ENCODE measurements around the gene USP32.
A peak's percentile ranks its signal among the peaks of the same experiment; 100 is the strongest.

The USP32 gene

DNA sequence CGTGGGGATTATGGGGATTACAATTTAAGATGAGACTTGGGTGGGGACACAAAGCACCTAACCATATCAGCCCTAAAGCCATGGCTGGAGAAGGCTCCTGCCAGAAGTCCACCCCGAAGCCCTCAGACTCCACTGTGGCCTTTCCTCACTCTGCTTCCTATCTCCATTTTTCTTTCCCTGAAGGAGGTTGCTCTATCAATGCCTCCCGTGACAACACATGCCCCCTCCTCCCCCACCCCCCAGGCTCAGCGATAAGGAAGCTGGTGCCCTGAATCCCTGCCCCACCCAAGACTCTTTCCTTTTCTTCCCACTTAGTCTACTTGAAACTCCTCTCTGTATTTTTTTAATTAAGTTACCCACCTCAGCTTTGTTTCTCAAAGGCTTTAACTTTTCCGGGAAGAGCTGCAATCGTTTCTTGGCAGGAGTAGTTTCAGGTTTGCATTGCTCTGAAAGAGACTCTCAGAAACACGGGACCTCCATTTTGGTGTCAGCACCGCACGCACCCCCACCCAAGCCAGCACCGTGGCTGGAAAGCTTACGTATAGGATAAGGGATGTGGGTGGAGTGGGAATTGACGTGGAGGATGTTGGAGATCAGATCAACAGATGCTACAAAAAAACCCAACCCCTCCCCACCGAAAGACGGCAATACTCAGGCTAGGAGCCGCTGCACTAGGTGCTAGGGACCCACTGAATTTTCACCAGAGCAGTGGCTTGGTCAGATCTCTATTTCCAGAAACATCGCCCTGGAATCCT lies 257.4 kb downstream of the USP32 start:
- peak; percentile 29 for DNase-seq (ENCODE audit: low read depth)

GRCh38 chr17:60130466-60130865 lies 261.5 kb downstream of the USP32 start:
- no peak for DNase-seq (ENCODE audit: low read depth)

GRCh38 chr17:60129164-60129563 lies 262.8 kb downstream of the USP32 start:
- no peak for DNase-seq (ENCODE audit: low read depth)

Measured in HS-5 (cell line).